ENCODE data around the gene RIOX2.
"Not testable (repeated sequence)": the region's sequence is repeated elsewhere in the genome, so short reads cannot be mapped to it uniquely, and the experiment has no call there.

RIOX2 gene

DNA sequence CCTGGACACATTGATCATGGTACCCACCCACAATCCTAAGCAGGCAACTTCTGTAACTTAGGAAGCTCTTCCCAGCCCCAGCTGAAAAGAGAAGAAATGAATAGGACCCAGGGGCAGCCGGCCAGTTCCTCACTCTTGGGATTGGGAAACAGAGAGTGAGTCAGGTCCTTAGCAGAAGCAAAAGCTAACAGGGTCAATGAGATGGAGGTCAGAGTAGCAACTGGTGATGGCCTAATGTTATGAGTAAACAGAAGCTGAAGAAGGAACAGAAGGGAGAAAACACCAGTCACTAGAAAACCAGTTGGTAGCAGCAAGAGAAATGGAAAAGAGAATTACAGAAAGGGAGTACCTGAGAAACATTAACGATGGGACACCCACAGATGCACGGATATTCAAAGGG lies 20.0 kb downstream of the RIOX2 start:
- DNase-seq = peak; percentile 6

DNA sequence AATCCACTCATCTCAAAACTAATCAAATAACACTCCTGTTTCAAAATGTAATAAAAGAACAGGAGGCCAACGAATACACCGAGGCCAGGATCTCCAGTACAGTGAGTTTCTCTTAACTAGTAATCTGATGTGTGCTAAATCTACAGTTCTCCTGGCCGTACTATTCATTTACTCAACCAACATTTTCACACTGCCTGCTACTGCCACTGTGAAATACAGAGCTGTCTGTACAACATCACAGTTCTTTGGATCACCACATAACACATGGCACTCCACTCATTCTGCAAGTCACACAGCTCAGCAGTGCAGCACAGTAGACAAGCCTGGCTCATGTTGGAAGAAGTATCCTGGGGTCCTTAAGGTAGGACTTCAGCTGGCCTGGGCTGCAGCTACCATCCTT lies 21.9 kb downstream of the RIOX2 start:
- no peak for DNase-seq

DNA sequence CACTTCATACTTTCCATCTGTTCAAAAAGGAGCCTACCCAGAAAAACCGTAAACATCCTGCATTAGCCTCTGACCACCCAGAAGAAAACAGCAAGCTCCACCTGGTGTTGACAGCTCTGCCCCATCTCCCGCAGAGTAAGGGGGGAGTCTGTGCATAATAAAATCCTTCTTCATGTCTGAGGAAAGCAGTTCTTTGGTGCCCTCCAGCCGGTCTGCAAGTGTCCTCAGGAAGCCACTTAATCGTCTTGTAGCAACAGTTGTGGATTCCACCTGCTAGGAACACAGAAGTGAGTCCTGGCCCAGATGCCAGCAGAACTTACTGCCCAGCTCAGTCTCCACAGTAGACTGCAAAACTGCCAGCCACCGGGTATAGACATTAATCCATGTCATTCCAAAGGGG lies 22.5 kb downstream of the RIOX2 start:
- no peak for DNase-seq

DNA sequence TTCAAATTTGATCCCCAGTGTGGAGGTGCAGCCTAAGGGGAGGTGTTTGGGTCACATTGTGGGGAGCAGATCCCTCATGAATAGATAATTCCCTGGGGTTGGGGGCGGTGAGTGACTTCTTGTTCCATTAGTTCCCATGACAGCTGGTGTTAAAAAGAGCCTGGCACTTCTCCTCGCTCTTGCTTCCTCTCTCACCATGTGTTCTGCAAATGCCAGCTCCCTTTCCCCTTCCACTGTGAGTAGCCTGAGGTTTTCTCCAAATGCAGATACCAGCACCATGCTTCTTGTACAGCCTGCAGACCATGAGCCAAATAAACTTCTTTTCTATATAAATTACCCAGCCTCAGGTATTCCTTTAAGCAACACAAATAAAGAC lies 23.1 kb downstream of the RIOX2 start:
- DNase-seq = no peak

DNA sequence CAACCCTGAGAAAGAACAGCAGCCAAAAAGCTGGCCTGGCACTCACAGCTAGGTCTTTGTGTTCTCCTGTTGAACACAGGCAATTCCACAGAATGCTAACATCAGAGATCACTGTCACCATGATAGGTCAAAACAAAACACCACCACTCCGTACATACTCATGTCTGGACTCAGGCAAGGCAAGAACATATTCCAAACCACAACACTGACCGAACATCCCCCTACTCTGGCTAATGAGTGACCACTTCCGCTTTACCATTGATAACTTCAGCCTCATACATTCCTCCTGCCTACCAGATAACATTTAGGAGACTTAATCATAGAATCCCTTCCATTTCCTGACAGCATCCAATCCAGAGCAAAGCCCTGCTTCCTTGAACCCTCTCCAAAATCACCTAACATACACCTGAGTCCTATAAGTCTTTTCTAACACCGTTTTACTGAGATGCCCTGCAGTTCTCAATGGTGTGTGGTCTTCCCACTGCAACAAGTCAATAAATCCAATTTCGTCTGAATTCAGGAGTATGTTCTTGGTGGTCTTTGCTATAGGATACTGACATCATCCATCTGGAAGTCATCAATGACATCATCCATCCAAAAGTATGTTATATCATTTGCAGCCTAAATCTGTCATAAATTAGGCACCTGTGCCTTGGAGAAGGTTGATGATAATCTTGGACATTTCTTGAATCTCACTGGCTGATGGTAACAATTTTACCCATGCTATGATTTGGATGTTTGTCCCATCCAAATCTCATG lies 23.7 kb downstream of the RIOX2 start:
- no peak for DNase-seq

DNA sequence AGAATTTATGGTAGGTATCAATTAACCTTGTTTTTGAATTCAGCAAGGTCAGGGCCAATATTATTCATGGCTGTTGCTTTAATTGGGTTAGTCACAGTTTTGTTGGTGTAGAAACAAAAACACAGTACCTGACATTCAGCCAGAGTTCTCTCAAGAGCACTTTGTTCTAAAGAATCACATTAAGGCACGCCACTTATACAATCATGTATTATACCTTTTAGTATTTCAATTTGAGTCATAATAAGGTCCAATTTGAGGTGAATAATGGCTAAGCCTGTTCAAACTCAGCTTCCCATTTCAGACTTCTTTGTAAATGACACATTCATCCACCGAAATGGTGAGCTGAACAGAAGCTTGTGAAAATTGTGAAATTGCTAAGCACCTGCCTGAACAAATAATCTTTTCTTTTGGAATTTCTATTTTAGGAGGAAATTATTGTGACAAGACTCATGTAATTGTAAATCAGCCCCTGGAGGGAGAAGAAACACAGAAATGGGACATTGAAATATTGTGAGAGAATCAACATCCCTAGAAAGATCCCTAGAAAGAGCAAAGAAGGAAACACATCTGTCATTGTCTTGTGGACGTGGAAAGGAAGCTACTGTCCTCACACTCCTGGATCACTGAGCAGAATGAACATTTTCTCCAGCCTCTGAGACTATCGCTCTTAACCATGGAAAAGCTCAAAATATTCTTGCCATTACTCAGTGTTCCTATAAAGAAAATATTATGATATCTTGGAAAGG lies 29.3 kb downstream of the RIOX2 start:
- DNase-seq = no peak

DNA sequence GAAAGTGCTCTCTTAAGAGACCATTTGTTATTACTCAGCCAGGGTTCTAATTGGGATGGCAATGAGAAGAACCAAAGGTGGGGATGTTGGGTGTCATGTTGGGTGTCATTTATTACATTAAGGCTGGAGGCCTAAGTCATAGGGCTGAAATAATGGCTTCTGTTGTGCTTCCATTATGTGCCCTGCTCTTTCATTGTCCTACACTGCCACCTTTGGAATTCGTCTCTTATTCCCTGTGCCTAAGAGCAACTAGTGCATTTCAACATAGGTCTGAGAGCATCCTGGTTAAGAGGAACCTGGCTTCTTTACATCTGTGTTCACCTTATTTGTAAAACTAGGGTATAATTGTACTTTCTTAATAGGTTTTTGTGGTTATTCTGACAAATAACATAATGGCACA lies 32.2 kb downstream of the RIOX2 start:
- DNase-seq = peak; percentile 49

DNA sequence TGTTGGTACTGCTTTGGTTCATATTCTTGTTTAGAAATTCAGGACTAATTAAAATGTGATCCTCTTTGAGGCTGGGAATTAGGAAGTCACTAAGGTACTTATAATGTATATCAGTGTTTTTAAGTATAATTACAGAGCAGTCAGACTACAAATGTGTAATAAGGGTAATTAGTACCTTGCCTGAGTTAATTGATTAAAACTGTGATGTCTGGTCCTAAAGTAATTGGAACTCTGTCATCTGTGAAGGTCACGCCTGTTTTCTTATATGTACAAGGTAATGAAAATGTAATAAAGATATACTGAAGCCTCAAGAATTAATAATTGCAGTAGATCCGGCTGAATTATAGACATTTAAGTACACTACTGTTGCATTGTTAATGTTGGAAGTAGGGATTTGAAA lies 32.8 kb downstream of the RIOX2 start:
- DNase-seq = no peak

DNA sequence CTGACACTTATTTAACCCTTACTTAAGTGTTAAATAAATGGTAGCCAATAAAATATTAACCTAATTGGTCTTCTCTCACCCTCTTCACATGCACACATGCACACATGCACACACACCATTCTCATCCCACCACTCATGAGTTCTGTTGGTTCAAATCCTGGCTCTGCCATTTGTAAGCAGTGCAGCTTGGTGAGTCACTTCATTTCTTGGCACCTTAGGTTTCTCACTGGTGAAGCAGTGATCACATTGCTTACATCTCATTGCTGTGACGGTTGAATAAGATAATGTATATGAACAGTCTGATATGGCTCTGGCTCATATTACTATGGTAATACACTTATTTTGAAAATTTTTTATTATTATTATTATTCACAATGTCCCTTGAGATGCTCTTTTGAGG lies 33.8 kb downstream of the RIOX2 start:
- no peak for DNase-seq

DNA sequence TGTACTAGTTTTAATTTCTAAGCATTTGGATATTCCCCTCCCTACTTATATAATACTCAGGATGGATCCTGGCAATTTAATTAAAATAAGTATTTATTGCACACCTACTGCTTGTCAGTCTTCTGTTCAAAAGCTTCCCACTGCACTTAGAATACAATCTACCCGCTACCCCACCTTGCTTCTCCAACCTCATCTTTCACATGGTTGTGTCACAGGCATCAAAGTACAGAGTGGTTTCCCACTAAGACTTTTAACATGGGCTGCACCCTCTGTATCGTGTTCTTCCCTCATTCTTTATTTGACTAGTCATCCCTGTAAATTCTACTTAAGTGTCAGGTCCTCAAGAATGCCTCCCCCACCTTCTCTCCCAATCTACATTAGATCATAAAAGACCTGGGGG lies 35.0 kb downstream of the RIOX2 start:
- DNase-seq = no peak

DNA sequence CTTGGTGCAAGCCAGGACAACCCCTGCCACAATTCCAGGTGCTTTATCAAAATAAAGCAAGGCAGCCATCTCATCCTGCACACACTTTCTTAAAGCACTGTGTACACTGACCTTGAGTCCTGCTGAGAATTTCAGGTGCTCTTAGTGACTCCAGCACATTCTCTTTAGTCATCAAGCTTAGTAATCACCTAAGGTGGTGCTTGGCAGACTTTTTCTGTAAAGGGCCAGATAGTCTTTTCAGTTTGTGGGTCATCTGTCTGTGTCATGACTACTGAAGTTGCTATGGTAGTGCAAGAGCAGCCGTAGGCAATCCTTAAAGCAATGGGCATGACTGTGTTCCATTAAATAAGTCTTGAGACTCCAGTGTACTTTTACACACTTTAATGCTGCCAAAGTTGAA lies 36.4 kb downstream of the RIOX2 start:
- DNase-seq = no peak

DNA sequence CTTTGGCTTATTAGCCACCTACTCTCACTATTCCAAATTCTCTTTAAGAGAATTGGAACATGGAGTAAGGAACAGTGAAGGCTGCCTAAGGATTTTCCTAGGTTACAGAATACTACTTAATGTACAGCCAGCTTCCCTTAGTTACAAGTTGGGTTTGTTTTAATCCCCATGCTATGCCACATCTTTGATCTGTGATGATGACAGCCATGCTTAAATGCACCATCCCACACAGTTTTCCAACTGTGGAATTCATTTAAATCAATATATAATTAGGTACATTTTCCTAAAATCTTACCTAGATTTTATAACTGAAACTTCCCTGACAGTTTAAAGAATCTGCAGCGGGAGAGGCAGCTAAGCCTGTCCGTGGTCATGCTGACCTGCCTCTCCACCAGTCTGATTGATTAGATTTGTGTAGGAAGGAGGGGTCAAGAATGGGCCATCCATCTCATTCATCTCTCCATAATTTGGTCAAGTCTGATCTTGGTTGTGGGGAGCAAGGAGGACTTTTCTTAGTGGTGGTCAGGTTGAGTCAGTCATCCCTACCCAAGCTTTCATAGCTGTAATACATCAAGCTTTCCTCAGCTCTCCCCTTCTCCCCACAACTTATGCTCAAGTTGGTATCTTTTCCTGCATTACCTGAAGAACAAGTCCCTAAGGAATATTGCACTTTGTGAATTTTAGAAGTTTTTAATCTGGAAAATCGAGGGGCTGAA lies 37.1 kb downstream of the RIOX2 start:
- DNase-seq = no peak

DNA sequence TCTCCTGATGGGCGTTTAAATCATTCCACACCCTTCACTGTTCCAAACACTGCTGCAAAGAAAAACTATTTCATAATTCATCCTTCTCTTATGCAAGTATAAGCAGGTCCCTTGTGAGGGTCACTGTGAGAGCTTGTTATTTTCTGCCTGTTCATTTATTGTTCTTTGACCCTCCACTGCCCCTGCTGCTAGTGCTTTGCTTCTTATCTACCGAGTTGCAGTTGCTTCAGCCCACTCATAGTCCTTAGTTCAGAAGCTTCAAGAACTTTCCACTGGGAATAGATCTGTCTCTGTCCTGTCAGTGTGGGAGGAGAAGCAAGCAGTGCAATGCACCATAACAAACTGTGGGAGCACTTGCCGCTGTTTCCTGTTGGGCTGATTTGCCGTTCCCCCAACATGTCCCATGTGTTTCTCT lies 39.8 kb downstream of the RIOX2 start:
- no peak for DNase-seq

DNA sequence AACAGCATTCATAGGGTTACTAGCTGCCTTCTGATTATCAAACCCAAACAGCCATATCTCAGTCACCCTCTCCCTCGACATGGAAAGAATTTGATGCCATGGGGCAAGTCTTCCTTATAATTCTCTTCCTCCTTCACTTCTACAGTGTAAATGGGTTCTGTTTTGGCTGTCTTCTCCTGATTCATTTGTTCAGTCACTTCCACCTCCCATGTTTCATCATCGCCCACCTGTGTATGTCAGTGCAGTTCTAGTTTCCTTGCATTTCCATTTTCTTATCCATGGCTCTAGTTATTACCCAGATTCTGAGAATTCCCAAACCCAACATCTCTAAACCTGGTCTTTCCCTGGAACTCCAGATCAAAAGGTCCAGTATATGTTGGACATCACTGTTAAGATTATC lies 41.0 kb downstream of the RIOX2 start:
- DNase-seq = no peak

DNA sequence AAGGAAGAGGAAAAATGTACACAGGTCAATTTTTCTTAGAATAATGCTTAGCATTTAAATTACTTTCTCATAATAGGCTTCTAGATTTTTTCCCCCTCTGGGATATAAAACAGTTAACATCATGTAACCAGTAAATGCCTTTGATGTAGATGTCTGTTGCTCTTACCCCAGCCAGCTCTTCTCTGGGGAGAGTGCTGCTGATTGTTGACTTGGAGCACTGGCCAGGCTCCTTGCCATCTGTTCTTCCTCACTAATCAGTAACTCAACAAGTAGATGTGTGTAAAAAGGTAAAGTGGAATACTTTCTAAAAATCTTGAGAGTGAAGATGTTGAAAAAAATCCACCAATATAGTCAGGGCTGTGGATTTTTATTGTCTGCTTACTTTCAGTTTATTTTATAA lies 42.2 kb downstream of the RIOX2 start:
- no peak for DNase-seq

DNA sequence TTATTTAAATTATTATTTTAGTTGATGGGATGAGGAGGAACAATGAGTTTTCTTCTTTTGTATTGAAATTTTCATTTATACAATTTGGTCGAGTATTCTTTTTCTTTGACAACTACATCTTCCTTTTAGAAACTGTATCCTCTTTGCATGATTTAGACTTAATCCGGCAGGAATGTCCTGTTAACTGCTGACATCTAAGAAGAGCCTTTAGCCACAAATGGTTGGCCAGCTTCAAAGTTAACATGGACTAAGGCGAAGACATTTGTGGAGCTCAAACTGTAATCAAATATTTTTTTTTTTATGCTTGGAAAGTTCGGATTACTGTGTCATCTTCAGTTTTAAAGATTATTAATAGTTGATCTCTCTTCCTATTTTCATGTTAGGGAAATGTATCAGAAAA lies 43.2 kb downstream of the RIOX2 start:
- no peak for DNase-seq

DNA sequence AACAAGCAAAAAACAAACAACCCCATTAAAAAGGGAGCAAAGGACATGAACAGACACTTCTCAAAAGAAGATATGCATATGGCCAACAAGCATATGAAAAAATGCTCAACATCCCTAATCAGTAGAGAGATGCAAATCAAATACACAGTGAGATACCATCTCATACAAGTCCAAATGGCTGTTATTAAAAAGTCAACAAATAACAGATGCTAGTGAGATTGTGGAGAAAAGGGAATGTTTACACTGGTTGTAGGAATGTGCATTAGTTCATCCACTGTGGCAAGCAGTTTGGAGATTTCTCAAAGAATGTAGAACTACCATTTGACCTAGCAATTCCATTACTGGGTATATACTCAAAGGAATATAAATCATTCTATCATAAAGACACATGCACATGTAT lies 44.5 kb downstream of the RIOX2 start:
- DNase-seq = peak; percentile 5

DNA sequence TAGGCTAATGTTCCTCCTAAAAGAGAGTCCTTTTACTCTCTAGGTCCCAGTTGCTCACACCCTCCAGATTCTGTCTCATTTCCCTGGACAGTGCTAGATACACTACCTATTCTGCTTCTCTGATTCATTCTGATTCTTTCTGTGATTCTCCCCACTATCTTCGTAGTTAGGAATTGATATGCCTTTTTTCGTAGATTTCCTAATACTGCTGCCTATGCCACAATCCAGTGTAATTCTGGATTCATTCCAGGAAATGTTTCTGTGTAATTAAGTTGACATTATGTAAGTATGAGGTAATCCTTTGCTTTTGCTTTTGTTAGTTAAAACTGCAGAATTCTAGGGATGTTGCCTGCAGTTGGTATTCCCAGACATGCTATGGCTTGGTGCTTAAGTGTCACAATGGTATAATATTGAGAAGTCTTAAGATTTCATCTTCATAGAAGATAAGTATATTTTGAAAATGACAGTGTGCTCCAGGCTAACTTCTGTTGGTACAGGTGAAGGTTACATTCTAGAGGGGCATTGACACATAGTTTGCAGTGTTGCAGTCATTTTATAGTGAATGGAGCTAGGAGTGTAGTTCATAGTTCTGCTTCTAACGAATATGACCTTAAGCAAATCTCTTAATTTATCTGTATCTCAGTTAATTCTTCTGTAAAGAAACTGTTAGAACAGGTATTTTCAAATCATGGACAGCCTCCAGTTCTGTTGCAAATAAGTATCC lies 54.3 kb downstream of the RIOX2 start:
- no peak for DNase-seq

DNA sequence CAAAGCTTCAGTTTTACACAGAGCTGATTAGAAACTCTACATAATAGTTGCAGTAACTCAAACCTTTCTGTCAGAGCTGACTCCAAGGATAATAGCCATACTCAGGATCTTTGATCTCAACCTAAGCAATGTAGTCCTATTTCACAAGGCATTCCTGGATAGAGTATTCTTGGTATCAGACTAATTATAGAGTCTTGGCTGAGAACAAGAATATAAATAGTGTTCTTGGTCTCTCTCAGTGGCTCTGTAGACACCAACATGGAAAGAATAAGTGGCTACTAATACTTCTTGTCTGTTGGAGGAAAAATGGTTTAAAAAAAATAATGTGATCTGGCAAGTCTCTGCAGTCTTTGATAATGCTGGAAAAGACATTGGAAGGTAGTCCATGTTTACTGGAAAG lies 55.7 kb downstream of the RIOX2 start:
- DNase-seq = no peak

DNA sequence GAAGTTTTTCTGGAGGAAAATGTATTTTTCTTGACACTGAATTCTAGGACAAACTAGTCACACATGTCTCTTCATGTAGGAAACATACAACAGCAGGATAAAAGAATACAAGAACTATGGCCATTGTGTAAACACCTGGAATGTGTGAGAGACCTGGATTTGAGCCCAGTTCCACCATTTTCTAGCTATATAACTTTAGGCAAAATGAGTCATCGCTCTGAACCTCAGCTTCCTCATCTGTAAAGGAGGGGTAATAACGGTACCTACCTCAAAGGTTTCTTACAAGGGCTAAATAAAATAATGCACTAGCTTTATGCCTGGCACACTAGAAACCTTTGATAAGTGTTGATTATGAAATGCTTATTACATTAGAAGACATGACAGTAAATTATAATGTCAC lies 57.8 kb downstream of the RIOX2 start:
- DNase-seq = no peak

DNA sequence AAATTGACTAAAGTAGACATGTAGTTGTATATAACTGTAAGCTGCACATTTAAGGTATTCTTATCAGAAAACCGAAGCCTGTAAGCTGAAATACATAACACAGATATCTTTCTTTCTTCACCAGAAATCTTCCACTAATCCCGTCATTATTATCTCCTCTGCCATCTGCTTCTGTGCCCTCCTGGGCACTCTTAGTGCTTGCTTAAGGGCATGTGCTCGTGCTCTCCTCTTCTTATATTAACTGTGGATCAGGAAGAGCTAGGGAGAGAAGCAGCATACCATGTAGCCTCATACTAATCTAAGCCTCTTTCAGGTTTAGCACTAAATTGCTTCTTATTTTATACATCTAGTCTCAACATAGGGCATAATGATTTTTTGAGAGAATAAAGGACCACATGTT lies 60.8 kb downstream of the RIOX2 start:
- DNase-seq = no peak

DNA sequence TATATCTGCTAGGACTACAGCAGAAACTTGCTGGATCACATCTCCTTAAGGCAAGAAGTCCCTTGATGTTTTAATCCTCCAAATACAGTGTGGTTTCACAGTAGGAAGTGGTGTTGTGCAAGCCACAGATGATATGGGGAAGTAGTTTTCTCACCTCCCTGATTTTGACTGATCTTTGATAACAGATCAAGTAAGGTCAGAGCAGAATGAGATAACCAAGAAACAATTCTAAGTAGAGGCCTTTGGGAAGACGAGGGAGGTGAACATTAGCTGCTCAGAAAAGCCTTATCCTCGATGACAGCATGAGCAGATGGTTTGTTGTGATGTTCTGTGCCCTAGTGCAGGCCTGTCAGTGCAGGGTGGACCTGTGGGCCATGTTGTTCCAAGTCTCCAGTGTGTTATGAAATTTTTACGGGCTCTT lies 61.3 kb downstream of the RIOX2 start:
- no peak for DNase-seq

DNA sequence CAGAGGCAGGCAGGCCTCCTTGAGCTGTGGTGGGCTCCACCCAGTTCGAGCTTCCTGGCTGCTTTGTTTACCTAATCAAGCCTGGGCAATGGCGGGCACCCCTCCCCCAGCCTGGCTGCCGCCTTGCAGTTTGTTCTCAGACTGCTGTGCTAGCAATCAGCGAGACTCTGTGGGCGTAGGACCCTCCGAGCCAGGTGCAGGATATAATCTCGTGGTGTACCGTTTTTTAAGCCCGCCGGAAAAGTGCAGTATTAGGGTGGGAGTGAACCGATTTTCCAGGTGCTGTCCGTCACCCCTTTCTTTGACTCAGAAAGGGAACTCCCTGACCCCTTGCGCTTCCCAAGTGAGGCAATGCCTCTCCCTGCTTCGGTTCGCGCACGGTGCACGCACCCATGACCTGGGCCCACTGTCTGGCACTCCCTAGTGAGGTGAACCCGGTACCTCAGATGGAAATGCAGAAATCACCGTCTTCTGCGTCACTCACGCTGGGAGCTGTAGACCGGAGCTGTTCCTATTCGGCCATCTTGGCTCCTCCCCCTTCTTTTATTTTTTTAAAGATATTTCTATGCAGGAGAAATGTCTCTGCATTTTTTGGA lies 61.9 kb downstream of the RIOX2 start:
- not testable (repeated sequence) for DNase-seq
